ENCODE measurements around the gene SALL3.

Gene SALL3

DNA sequence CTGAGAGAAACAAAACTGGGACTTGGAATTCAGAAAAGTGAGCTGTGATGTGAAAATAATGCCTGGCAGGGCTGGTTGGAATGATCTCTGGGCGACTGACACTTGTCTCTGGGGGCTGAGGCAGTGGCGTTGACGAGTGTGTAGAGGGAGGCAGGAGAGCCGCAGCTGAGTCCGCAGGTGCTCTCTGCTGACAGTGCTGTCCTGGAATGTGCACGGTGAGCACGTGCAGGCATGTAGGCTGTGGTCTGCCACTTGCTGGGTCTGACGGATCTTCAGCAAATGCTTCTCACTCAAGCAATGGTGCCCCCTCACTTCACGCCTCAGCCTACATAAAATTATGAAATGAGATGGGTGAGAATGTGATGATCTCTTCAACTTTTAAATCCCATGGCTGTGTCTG is 51.1 kb downstream of the SALL3 start:
- no peak for TF ChIP-seq ZFX (IDR thresholded peaks at IDR 0.05)
- TF ChIP-seq, protein P1, sequence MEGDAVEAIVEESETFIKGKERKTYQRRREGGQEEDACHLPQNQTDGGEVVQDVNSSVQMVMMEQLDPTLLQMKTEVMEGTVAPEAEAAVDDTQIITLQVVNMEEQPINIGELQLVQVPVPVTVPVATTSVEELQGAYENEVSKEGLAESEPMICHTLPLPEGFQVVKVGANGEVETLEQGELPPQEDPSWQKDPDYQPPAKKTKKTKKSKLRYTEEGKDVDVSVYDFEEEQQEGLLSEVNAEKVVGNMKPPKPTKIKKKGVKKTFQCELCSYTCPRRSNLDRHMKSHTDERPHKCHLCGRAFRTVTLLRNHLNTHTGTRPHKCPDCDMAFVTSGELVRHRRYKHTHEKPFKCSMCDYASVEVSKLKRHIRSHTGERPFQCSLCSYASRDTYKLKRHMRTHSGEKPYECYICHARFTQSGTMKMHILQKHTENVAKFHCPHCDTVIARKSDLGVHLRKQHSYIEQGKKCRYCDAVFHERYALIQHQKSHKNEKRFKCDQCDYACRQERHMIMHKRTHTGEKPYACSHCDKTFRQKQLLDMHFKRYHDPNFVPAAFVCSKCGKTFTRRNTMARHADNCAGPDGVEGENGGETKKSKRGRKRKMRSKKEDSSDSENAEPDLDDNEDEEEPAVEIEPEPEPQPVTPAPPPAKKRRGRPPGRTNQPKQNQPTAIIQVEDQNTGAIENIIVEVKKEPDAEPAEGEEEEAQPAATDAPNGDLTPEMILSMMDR (conservative IDR thresholded peaks at IDR 0.05), result no peak
- no peak overlapping the region for H3K27ac ChIP-seq

DNA sequence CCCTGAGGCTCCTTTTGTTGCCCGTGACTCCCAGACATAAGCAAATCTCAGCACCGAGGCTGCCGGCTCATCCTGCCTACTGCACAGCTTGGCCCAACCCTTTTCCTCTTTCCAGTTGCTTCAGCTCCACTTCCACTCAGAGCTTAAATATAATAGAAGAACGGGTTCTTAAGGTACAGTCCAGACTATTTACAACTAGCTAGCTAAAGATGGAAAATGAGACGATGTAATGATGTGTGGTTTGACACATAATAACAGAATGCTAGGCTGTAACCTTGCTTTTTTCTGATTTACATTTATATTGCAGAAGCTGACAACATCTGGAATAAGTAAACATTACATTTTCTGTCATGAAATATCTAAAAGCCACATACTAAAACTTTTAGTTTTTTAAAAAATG is 62.7 kb downstream of the SALL3 start:
- H3K27ac ChIP-seq, result no peak overlapping the region
- TF ChIP-seq, protein P1 (conservative IDR thresholded peaks at IDR 0.05), result no peak
- TF ChIP-seq ZFX (IDR thresholded peaks at IDR 0.05), result no peak

DNA sequence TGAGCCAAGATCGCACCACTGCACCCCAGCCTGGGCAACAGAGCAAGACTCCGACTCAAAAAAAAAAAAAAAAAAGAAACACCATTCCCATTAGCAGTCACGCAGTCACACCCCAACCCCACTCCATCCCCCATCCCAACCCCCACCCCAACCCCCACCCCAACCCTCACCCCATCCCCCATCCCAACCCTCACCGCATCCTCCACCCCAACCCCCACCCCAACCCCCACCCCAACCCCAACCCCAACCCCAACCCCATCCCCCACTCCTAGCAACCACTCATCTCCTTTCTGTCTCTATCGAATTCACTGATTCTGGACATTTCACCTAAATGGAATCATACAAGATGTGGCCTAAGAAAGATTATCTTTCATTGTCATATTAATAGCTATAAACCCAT is 63.7 kb downstream of the SALL3 start:
- no peak overlapping the region for H3K27ac ChIP-seq
- TF ChIP-seq, protein P1 (conservative IDR thresholded peaks at IDR 0.05), result no peak
- no peak for TF ChIP-seq ZFX (IDR thresholded peaks at IDR 0.05)

DNA sequence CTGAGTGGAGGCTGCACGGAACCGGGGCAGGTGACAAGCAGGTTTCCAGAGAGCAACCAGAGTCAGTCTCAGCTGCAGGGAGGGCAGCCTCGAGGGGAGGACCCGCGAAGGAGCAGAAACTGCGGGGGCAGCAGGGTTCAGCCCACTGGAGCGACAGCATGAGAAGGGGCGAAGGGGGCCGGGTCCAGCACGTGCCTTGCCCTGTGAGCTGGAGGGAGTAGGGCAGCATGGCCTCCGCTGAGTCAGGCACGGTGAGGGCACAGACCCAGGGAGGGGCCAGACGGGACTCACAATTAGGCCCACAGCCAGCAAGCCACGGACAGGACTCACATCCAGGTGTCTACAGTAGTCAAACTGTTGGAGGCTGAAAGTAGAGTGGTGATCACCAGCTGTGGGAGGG is 66.9 kb downstream of the SALL3 start:
- TF ChIP-seq, protein P1 (conservative IDR thresholded peaks at IDR 0.05), result no peak
- no peak for TF ChIP-seq ZFX (IDR thresholded peaks at IDR 0.05)

DNA sequence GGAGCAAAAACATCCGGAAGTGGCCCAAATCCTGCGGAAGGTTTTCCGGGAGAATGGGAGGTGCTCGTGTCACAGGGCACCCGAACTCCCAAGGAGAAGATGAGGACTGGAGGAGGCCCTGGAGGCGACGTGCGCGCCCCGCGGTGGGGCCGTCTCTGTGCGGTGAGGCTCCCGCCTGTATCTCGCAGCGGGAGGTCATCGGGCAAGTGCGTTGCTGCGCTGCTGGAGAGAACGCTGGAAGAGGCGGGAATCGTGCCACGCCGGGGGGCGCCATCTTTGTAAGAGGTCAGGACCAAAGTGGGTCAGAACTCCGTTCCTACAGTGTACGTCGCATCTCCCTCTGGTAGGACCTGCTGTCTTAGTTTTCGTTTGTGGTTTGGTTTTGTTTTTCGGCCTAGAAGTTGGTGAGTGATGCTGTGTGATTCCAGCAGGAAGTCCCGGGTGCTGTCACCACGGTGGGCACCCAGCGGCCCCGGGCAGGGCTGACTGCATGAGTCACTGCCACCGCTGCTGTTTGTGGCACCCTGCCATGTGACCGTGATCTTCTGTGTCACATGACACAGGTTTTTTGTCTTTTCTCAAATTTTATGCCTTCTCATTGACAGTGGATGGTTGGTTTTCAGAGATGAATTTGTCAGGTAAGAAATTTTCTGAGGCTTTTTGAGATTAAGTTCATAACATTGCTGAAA is 68.1 kb downstream of the SALL3 start:
- no peak for TF ChIP-seq ZFX (IDR thresholded peaks at IDR 0.05)
- TF ChIP-seq, protein P1 (conservative IDR thresholded peaks at IDR 0.05), result no peak
- no peak overlapping the region for H3K27ac ChIP-seq

More for the DNA sequence above, 66.9 kb downstream of the SALL3 start:
- no peak overlapping the region for H3K27ac ChIP-seq

DNA sequence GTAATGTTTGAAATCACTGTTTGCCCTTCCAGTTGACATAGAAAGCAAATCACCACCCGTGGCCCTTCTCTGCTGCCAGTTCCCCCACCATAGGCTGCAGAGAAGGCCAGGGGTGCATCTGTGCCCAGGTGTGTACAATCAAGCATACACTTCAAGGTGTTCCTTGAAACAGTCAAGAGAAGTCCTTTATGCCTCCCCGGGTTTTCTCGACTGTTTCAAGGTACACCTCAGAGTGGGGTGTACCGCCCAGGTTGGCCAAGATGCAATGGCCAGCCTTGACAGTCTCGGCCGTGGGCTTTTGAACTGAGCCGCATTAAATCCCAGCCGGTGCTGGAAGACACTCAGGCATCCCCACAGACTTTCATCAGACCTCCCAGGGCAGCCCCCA is 68.6 kb downstream of the SALL3 start:
- no peak overlapping the region for H3K27ac ChIP-seq
- no peak for TF ChIP-seq ZFX (IDR thresholded peaks at IDR 0.05)
- TF ChIP-seq, protein P1 (conservative IDR thresholded peaks at IDR 0.05), result no peak

DNA sequence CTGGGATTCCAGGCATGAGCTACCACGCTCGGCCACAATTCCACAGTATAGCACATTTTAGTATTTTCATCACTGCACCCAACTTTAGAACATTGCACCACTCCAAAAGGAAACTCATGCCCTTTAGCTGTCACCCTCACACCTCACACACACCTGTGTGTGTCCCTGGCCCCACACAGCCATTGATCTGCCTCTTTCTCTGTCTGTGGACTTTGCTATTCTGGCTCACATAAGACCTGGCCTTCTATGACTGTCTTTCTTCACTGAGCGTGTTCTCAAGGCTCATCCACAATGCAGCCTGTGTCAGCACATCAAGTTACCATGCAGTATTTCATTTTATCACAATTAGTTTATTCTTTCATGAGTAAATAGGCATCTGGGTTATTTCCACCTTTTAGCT is 69.9 kb downstream of the SALL3 start:
- TF ChIP-seq, protein P1 (conservative IDR thresholded peaks at IDR 0.05), result no peak
- no peak for TF ChIP-seq ZFX (IDR thresholded peaks at IDR 0.05)

More for the DNA sequence above, 69.9 kb downstream of the SALL3 start:
- no peak overlapping the region for H3K27ac ChIP-seq

All from C4-2B (cell line).